Right lobe of liver (tissue), 6 donors: Measurements from ENCODE around the gene RAB8A. TPM values are rescaled to one million over a fixed set of nuclear protein-coding genes. Genes with fewer than 3 reads are reported as not detected.

Source experiments
- ATAC-seq, 4 donors: fragments of 200-7000 bp; cut with Tn5 transposase; one replicate each; pipeline ENCODE4 v1.9.1; 2020; ENCODE audit warnings: mild to moderate bottlenecking in 4 of 4, moderate library complexity in 4 of 4
- DNase-seq, 3 donors: peaks; one replicate each; pipeline ENCODE4 v3.0.0-alpha.2; 2020
- H3K27ac ChIP-seq, 3 donors: fragments of 200-600 bp; one replicate each; pipeline ENCODE4 v1.8.0; 2022
- H3K27me3 ChIP-seq, 2 donors: fragments of 200-600 bp; one replicate each; pipeline ENCODE4 v1.8.0; 2022
- H3K36me3 ChIP-seq, 4 donors: fragments of 200-600 bp; sonication (generic) in 1 of 4; one replicate each; pipeline versions ENCODE4 v1.5.1 to v1.8.0; 2017 to 2022; ENCODE audit warnings: control low read depth in 1 of 4
- H3K4me1 ChIP-seq, 4 donors: fragments of 200-600 bp; sonication (generic) in 1 of 4; one replicate each; pipeline versions ENCODE4 v1.5.1 to v1.8.0; 2017 to 2022; ENCODE audit warnings: control low read depth in 1 of 4
- H3K4me3 ChIP-seq, 3 donors: fragments of 200-600 bp; one replicate each; pipeline ENCODE4 v1.8.0; 2022
- H3K9me3 ChIP-seq, 4 donors: fragments of 200-600 bp; sonication (generic) in 1 of 4; one replicate each; pipeline versions ENCODE4 v1.5.1 to v1.8.0; 2017 to 2022; ENCODE audit warnings: control low read depth in 1 of 4
- CTCF ChIP-seq, 4 donors: fragments of 200-600 bp in 3 of 4; fragments of 450-650 bp in 1 of 4; IDR thresholded peaks; one replicate each; pipeline versions ENCODE4 v1.5.1 to v1.8.0; 2016 to 2022; ENCODE audit warnings: antibody characterized with exemption in 4 of 4, mild to moderate bottlenecking in 2 of 4
- POLR2A ChIP-seq: fragments of 450-650 bp; IDR thresholded peaks from one replicate; pipeline ENCODE4 v1.6.1; 2017; ENCODE audit warnings: antibody characterized with exemption, mild to moderate bottlenecking
- WGBS: methylation state at CpG from one replicate; pipeline ENCODE4 v1.1.6; 2018; ENCODE audit warnings: low coverage, low lambda C conversion rate; ENCODE audit not compliant: insufficient coverage; ENCODE audit errors: missing lambda C conversion rate; 5-methylcytosine and 5-hydroxymethylcytosine counted together
- intact Hi-C, 2 donors: fragments of 100-400 bp; cut with DNase I; formaldehyde crosslinking; loops; one replicate each; pipeline versions ENCODE4 v1.11.2 to v1.14.1; 2022
- long read RNA-seq: library from polyadenylated mRNA; unstranded; transcript quantifications from one replicate; pipeline ENCODE4 v2.0.0, GENCODE V29; 2019
- total RNA-seq, 6 experiments: library from RNA; depleted of rRNA in 2 of 6; stranded (reverse); fragments of >200 nt in 2 of 6; fragmentation: NEBNext Ultra II Directional in 3 of 6; extraction: Animal tissue kit (Norgen Biotek cat#: 25700) in 3 of 6; gene quantifications; one replicate each; pipeline versions ENCODE4 v1.1.0 to v1.2.4, GENCODE V29; 2016 to 2023
- donor health status: DM: no; HTN: yes; CAD: no.
- donor health status: DM: no; HTN: no; CAD: no.
- donor health status: DM: no; HTN: no; CAD: no.
- donor health status: DM: no; HTN: yes; CAD: no.
- donor health status: DM: no; HTN: yes; CAD: no.

Gene RAB8A
- 10 to 100 TPM; 59.5 to 88.4 (median 72.5) TPM for total RNA-seq
- long read RNA-seq, transcript RAB8A-201 (8 exons, 2,827 nt), result major isoform, 16 of 18 reads
- long read RNA-seq, partial matches to known transcripts, result 1 of 18 reads
- long read RNA-seq, other reads (novel, unspliced or antisense), result 1 of 18 reads

- WGBS, result 1% methylated on average over 34 of the region's 81 CpGs
- Histone ChIP-seq H3K36me3 (no peaks in the 10 kb centered on the region), H3K27me3 (no peaks in the 10 kb centered on the region), H3K9me3 (no peaks in the 10 kb centered on the region), H3K27ac (peak within 1 kb of the TSS; percentile 86 to 91 (median 91)), H3K4me3 (peak within 1 kb of the TSS; percentile 87 to 91 (median 91)), H3K4me1 (peaks cover 0 to 45% (median 15%) of the 10 kb centered on the region in 4 donors)
- ATAC-seq, result peak; percentile 91 to 97 (median 95)
- DNase-seq, result peak; percentile 99 to 100 (median 99)
- TF ChIP-seq POLR2A (no peak), CTCF (IDR thresholded peaks at IDR 0.05) (peak; percentile 98 to 100 (median 99))
- intact Hi-C loops, result no loop called here
Observed at GRCh38 chr19:16111160-16111908, at the start of gene RAB8A. Gene RAB8A (plus strand): TSS chr19:16111889. CDS start chr19:16111902, 13 bp downstream.

GRCh38 chr19:16061943-16062342 lies 49.7 kb upstream of the RAB8A start:
- no peak overlapping the region for H3K27ac ChIP-seq
- H3K4me3 ChIP-seq, result no peak overlapping the region
- intact Hi-C loops, result no loop called here
- H3K9me3 ChIP-seq, result peaks cover 0 to 2% (median 0%) of the 10 kb centered on the region in 4 donors
- H3K27me3 ChIP-seq, result no peaks in the 10 kb centered on the region
- no peak for ATAC-seq
- H3K36me3 ChIP-seq, result no peaks in the 10 kb centered on the region
- H3K4me1 ChIP-seq, result no peaks in the 10 kb centered on the region
- TF ChIP-seq POLR2A (no peak), CTCF (IDR thresholded peaks at IDR 0.05) (no peak)
- WGBS, result 63% methylated on average over 4 of the region's 4 CpGs
- DNase-seq, result no peak

GRCh38 chr19:16062789-16063188 lies 48.9 kb upstream of the RAB8A start:
- 78% methylated on average over 1 of the region's 2 CpGs for WGBS
- intact Hi-C loops, result no loop called here
- Histone ChIP-seq H3K4me3 (no peak overlapping the region), H3K27me3 (no peaks in the 10 kb centered on the region), H3K36me3 (no peaks in the 10 kb centered on the region), H3K9me3 (no peaks in the 10 kb centered on the region), H3K4me1 (no peaks in the 10 kb centered on the region), H3K27ac (no peak overlapping the region)
- ATAC-seq, result peak; percentile 58 to 76 (median 66)
- no peak for DNase-seq
- TF ChIP-seq POLR2A (no peak), CTCF (IDR thresholded peaks at IDR 0.05) (peak; percentile 80 to 90 (median 83))

- Histone ChIP-seq H3K27ac (no peak overlapping the region), H3K9me3 (no peaks in the 10 kb centered on the region), H3K4me3 (no peak overlapping the region), H3K27me3 (no peaks in the 10 kb centered on the region), H3K36me3 (no peaks in the 10 kb centered on the region), H3K4me1 (no peaks in the 10 kb centered on the region)
- ATAC-seq, result no peak
- WGBS, result 100% methylated on average over 2 of the region's 16 CpGs
- intact Hi-C loops, result no loop called here
- DNase-seq, result no peak
- TF ChIP-seq POLR2A (no peak), CTCF (IDR thresholded peaks at IDR 0.05) (no peak)
Observed at GRCh38 chr19:16064209-16064889, 47.3 kb upstream of the RAB8A start.
